Gastroesophageal sphincter (tissue), 3 donors: ENCODE measurements around the gene ADD2.

Experiments used
- CTCF ChIP-seq, 4 experiments: fragments of 200-600 bp in 2 of 4; fragments of 450-650 bp in 2 of 4; sonication (generic) in 1 of 4; IDR thresholded peaks; one replicate each; pipeline ENCODE4 v1.5.1; 2017 to 2019; ENCODE audit warnings: antibody characterized with exemption in 4 of 4, mild to moderate bottlenecking in 2 of 4, moderate library complexity in 2 of 4
- EP300 ChIP-seq: sonication (generic); formaldehyde crosslinking; IDR thresholded peaks from one replicate; pipeline ENCODE4 v1.6.1; 2017; ENCODE audit warnings: antibody characterized with exemption, mild to moderate bottlenecking
- POLR2A ChIP-seq, 2 donors: fragments of 450-650 bp; IDR thresholded peaks; one replicate each; pipeline ENCODE4 v1.6.1; 2017; ENCODE audit warnings: antibody characterized with exemption in 2 of 2, mild to moderate bottlenecking in 2 of 2, moderate library complexity in 1 of 2
- POLR2AphosphoS5 ChIP-seq: sonication (generic); formaldehyde crosslinking; IDR thresholded peaks from one replicate; pipeline ENCODE4 v1.6.1; 2017; ENCODE audit warnings: antibody characterized with exemption

- TF ChIP-seq CTCF (IDR thresholded peaks at IDR 0.05) (no peak), EP300 (no peak), POLR2A (IDR thresholded peaks at IDR 0.05) (no peak), POLR2AphosphoS5 (no peak)
These were observed 8.3 kb upstream of the ADD2 start for GRCh38 chr2:70776266-70776665.
